Measurements from ENCODE around the gene MRE11. TPM values are rescaled to one million over a fixed set of nuclear protein-coding genes. Genes with fewer than 3 reads are reported as not detected.

MRE11 gene
- total RNA-seq = 4.7 and 6.7 TPM in 2 replicates

DNA sequence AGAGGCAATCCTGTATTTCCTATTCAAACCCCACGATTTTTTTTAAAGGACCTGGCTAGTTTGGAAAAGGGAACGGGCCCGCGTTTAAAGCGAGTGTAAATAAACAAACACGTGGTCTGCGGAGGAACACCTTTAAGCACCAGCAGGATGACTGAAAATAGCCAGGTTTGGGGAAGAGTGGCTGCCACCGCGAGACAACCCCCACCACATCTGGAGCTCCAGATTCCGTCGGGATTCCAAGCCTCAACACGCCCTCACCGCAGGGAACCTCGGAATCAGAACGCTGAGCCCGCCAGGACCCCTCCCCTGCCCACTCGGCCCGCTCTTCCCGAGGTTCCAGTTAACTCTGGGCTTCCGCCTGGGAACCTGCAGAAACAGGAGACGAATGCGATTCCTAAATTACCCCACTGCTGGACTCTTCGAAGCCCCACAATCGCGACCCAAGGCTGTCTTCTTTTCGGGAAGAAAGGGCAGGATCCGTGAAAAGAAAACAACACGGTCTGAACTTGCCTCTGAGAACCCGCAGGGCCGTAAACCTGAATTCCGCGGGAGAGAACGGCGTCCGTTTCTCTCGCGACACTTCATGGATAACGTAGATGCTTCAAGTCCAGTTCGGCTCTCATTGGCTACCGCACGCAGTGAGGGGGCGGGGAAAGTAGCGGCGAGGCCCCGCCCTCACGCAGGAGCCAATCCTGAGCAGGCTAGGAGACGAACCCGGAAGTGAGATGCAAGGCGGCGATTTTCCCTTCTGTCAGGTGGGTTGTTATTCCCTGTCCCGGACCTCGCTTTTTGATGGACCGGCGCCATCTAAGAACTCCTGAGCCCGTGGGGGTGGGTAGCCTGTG is at the start of gene MRE11, which contains the start of gene ANKRD49:
Gene MRE11 (minus strand): TSS at position 564 of the 845 bp plus-strand sequence. CDS start 1,043 bp downstream, outside the sequence.
Gene ANKRD49 (plus strand): TSS at position 704 of the 845 bp plus-strand sequence. CDS start 2,710 bp downstream, outside the sequence.

DNA sequence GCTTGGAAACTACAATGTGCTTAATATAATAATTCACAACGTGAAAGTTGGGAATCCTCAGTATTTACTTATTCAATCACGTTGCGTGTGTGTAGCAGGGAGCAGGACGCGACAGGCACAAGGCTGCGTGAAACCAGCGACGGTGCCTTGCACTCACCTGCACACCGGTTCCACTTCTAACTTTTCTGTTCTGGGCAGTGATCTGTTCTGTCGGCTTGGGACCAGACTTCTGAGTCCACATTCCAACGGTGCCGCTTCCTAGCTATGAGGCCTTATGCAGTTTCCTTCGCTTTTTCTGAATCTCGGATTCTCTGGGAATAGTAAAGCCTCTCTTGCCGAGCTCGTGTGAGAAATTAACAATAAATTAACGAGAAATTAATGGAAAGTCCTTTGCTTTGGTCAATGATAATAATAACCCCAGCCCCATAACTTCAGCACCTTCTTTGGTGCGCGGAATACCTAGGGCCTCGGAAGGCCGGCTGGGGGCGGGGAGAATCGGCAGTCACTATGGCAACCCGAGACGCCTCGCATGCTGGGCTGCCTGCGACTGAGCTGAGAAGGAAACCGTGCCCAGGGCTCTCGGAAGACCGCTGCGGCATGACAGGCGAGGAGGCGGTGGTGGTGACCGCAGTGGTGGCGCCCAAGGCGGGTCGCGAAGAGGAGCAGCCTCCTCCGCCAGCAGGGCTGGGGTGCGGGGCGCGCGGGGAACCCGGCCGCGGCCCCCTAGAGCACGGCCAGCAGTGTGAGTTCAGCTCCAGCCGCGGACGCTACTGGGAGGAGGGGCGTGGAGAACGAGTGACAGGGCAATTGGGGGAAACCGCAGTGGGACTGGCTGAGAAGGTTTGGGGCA is 18.5 kb upstream of the MRE11 start, which contains the start of gene C11orf97:
Gene C11orf97 (plus strand): TSS at position 530 of the 850 bp plus-strand sequence. CDS start 68 bp downstream, at position 598.

DNA sequence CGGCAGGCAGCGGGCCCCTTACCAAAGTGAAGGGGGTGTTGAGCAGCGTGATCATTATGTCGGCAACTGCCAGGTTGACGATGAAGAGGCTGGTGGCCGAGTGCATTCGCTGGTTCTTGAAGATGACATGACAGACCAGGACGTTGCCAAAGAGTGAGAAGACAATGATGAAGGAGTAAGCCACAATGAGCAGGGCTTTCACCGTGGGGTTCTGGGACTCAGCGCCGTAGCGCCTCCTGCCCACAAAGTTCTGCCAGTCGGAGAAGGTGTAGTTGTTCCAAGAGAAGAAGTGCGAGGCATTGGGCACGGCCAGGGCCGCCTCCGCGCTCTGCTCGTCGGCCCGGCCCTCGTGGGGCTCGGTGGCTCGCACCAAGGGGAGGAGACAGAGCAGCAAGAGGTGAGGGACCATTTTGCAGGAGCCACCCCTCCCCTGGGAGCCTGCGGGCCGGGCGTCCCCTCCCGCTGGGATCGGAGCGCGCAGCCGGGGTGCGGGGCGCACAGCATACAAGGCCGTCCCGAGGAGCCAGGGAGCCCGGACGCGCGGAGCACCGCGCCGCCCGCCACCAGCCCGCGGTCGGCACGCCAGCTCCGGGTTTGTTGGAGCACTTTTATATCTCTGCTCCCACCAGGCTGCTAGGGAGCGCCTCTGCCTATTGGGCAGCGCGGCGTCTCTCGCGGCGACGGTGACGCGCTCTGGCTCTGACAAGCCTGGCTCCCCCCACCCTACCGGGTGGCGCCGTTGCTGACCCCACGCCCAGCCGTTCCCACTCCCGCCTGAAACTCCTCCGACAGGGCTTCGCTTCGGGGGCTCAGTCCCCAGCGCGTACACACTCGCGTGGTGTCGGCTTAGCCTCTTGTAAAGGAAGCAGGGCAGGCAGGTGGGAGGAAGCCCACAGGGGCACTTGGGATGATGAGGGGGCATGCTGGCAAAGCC is 92.5 kb downstream of the MRE11 start, which contains the start of gene GPR83:
Gene GPR83 (minus strand): TSS at position 581 of the 934 bp plus-strand sequence. CDS start 172 bp downstream, at position 409.

Other genes starting within 250 kb of the MRE11 start
- gene IZUMO1R, start 189.3 kb downstream of the MRE11 start, total RNA-seq = not detected in 2 replicates
- gene GPR83, start 92.4 kb downstream of the MRE11 start, total RNA-seq = under 0.01 TPM in 1 of 2 replicates, not detected in the other
- gene ANKRD49, start 140 bp upstream of the MRE11 start, total RNA-seq = 9.7 and 12.2 TPM in 2 replicates
- gene C11orf97, start 18.6 kb upstream of the MRE11 start, total RNA-seq = not detected in 2 replicates
- 3.3 and 4.7 TPM in 2 replicates for gene FUT4, start 50.1 kb upstream of the MRE11 start, total RNA-seq
- 1.1 and 1.6 TPM in 2 replicates for gene PIWIL4, start 73.5 kb upstream of the MRE11 start, total RNA-seq